GM19043 (cell line): ENCODE data around the gene SPDYE3.

Experiments used
- ATAC-seq: cut with Tn5 transposase; IDR thresholded peaks from one replicate; pipeline ENCODE4 v1.9.1; 2021; ENCODE audit warnings: low read depth; ENCODE audit not compliant: unreplicated experiment

The SPDYE3 gene

DNA sequence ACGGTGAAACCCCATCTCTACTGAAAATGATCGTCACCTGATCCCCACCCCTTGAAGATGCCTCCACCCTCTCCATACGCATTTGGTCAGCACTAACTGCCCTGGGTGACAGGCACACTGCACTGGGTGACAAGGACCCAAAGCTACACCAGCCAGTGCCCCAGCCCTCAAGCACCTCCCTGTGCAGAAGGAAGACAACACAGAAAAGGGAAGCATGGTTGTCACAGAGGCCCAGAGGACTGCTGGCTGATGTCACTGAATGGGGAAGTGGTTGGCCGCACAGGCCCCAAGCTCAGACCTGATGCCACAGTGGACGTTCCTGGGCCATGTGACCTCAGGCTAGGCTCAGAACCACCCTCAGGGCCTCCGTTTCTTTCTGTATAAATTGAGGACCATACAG is 61.6 kb downstream of the SPDYE3 start:
- peak; percentile 55 for ATAC-seq

DNA sequence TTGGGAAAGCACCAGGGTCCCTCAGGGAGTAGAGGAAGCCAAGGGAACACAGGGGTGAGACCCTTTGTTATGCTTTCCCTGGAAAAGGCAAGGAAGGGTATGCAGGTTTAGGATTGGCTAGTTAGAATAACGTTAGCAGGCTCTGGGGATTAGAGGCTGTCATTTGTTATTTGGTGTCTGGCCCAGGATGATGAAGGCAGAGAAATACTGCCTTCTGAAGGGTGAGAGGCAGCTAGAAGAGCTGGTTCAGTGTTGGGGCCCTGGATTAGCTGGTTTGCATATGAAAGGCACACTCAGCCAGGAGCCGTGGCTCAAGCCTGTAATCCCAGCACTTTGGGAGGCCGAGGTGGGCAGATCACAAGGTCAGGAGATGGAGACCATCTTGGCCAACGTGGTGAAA is 62.8 kb downstream of the SPDYE3 start:
- ATAC-seq, result no peak

DNA sequence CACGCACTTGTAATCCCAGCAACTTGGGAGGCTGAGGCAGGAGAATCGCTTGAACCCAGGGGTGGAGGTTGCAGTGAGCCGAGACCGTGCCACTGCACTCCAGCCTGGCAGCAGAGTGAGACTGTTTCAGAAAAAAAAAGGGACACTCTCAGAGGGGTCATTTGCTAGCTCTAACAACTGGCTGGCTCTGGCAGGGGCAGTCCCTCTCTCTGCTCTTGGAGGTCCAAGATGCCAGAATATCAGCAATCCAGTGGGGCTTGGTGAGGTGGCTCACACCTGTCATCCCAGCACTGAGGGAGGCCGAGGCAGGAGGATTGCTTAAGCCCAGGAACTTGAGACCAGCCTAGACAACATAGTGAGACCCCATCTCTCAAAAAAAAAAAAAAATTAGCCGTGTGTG is 63.2 kb downstream of the SPDYE3 start:
- ATAC-seq, result no peak

DNA sequence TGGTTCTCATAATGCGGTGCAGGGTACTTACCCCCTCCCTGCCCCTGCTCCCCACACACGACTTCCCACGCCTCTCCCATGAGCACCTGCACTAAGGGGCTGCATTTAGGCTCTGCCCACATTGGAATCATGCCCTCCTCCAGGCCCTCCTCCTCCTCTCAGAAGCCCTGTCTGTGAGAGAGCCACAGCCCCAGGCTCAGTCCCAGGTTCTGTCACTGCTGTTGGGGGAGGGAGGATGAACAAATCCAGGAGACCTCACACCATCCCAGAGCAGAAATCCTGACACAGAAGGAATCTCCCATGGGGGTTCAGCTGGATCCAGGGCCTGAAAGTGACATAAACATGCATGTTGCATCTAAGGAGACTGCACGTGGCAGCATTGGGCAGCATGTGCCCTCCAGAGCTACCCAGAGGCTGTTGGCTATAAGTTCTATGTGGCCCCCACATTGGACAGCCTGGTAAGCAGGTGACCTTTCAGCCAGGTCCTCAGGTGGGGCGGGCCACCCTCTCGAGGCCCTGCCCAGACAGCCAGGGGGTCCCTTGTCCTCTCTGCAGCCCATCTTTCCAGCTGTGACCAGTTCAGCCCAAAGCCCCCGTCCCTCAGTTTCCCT is 64.2 kb downstream of the SPDYE3 start:
- no peak for ATAC-seq
